Subcutaneous abdominal adipose tissue (tissue), 5 donors: ENCODE data around the gene CIAO2B.

Experiments
- H3K27ac ChIP-seq: one replicate; pipeline ENCODE4 v1.7.0; 2013; ENCODE audit warnings: low read depth, mild to moderate bottlenecking, inconsistent platforms, low read length, moderate library complexity
- H3K27me3 ChIP-seq, 5 donors: one replicate each; pipeline ENCODE4 v1.7.0; 2013; ENCODE audit warnings: low read length in 5 of 5, inconsistent platforms in 1 of 5; ENCODE audit not compliant: control insufficient read depth in 5 of 5, insufficient read depth in 4 of 5
- H3K36me3 ChIP-seq, 5 donors: one replicate each; pipeline ENCODE4 v1.7.0; 2013; ENCODE audit warnings: low read length in 5 of 5; ENCODE audit not compliant: control insufficient read depth in 5 of 5, insufficient read depth in 5 of 5
- H3K4me1 ChIP-seq, 5 donors: one replicate each; pipeline ENCODE4 v1.7.0; 2013; ENCODE audit warnings: low read length in 5 of 5, mild to moderate bottlenecking in 3 of 5, moderate library complexity in 1 of 5; ENCODE audit not compliant: control insufficient read depth in 5 of 5, insufficient read depth in 5 of 5
- H3K4me3 ChIP-seq, 5 donors: one replicate each; pipeline ENCODE4 v1.7.0; 2013; ENCODE audit warnings: low read length in 5 of 5, low read depth in 1 of 5
- H3K9ac ChIP-seq, 5 donors: one replicate each; pipeline ENCODE4 v1.7.0; 2013; ENCODE audit warnings: low read length in 5 of 5, mild to moderate bottlenecking in 4 of 5, moderate library complexity in 3 of 5
- H3K9me3 ChIP-seq, 5 donors: one replicate each; pipeline ENCODE4 v1.7.0; 2013; ENCODE audit warnings: low read length in 5 of 5; ENCODE audit not compliant: control insufficient read depth in 5 of 5
- donor health status: healthy.
- donor health status: healthy.
- donor health status: healthy.
- donor health status: healthy.
- donor health status: healthy.

CIAO2B gene

GRCh38 chr16:66915041-66915440 is 19.2 kb downstream of the CIAO2B start:
- Histone ChIP-seq H3K36me3 (no peaks in the 10 kb centered on the region), H3K9me3 (no peaks in the 10 kb centered on the region), H3K27me3 (peaks cover 0 to 40% (median 28%) of the 10 kb centered on the region in 5 donors), H3K9ac (no peak overlapping the region), H3K27ac (no peak overlapping the region), H3K4me1 (no peaks in the 10 kb centered on the region), H3K4me3 (no peak overlapping the region)

GRCh38 chr16:66914541-66914940 is 19.7 kb downstream of the CIAO2B start:
- H3K27me3 ChIP-seq: peaks cover 0 to 35% (median 27%) of the 10 kb centered on the region in 5 donors
- H3K4me3 ChIP-seq: no peak overlapping the region
- H3K9ac ChIP-seq: no peak overlapping the region
- H3K27ac ChIP-seq: no peak overlapping the region
- H3K9me3 ChIP-seq: no peaks in the 10 kb centered on the region
- H3K36me3 ChIP-seq: no peaks in the 10 kb centered on the region
- peaks cover 0 to 1% (median 0%) of the 10 kb centered on the region in 5 donors for H3K4me1 ChIP-seq

- no peak overlapping the region for H3K9ac ChIP-seq
- peaks cover 0 to 28% (median 25%) of the 10 kb centered on the region in 5 donors for H3K27me3 ChIP-seq
Measured at GRCh38 chr16:66913711-66914110, 20.5 kb downstream of the CIAO2B start.

GRCh38 chr16:66913081-66913480 is 21.1 kb downstream of the CIAO2B start:
- no peaks in the 10 kb centered on the region for H3K36me3 ChIP-seq
- H3K4me3 ChIP-seq: no peak overlapping the region
- H3K9me3 ChIP-seq: no peaks in the 10 kb centered on the region
- H3K9ac ChIP-seq: no peak overlapping the region
- H3K27ac ChIP-seq: no peak overlapping the region
- H3K27me3 ChIP-seq: peaks cover 0 to 25% (median 22%) of the 10 kb centered on the region in 5 donors
- H3K4me1 ChIP-seq: peaks cover 0 to 1% (median 0%) of the 10 kb centered on the region in 5 donors

More at GRCh38 chr16:66913711-66914110, 20.5 kb downstream of the CIAO2B start:
- Histone ChIP-seq H3K4me3 (no peak overlapping the region), H3K36me3 (no peaks in the 10 kb centered on the region), H3K9me3 (no peaks in the 10 kb centered on the region), H3K27ac (no peak overlapping the region), H3K4me1 (peaks cover 0 to 1% (median 0%) of the 10 kb centered on the region in 5 donors)

- Histone ChIP-seq H3K4me1 (peaks cover 0 to 1% (median 0%) of the 10 kb centered on the region in 5 donors), H3K36me3 (no peaks in the 10 kb centered on the region), H3K4me3 (no peak overlapping the region), H3K9ac (no peak overlapping the region), H3K27me3 (peaks cover 0 to 25% (median 17%) of the 10 kb centered on the region in 5 donors), H3K27ac (no peak overlapping the region), H3K9me3 (no peaks in the 10 kb centered on the region)
Measured at GRCh38 chr16:66911801-66912200, 22.4 kb downstream of the CIAO2B start.

- peaks cover 0 to 25% (median 16%) of the 10 kb centered on the region in 5 donors for H3K27me3 ChIP-seq
- no peaks in the 10 kb centered on the region for H3K9me3 ChIP-seq
- peaks cover 0 to 1% (median 0%) of the 10 kb centered on the region in 5 donors for H3K4me1 ChIP-seq
- H3K27ac ChIP-seq: no peak overlapping the region
- no peaks in the 10 kb centered on the region for H3K36me3 ChIP-seq
- H3K4me3 ChIP-seq: no peak overlapping the region
- H3K9ac ChIP-seq: no peak overlapping the region
Measured at GRCh38 chr16:66911112-66911511, 23.1 kb downstream of the CIAO2B start.

- Histone ChIP-seq H3K36me3 (no peaks in the 10 kb centered on the region), H3K27me3 (peaks cover 0 to 25% (median 13%) of the 10 kb centered on the region in 5 donors), H3K27ac (no peak overlapping the region), H3K9ac (no peak overlapping the region), H3K4me3 (no peak overlapping the region), H3K9me3 (no peaks in the 10 kb centered on the region), H3K4me1 (peaks cover 0 to 1% (median 0%) of the 10 kb centered on the region in 5 donors)
Measured at GRCh38 chr16:66910175-66910940, 23.8 kb downstream of the CIAO2B start.

- H3K9ac ChIP-seq: no peak overlapping the region
- no peak overlapping the region for H3K4me3 ChIP-seq
- peaks cover 0 to 20% (median 7%) of the 10 kb centered on the region in 5 donors for H3K27me3 ChIP-seq
- H3K4me1 ChIP-seq: peaks cover 0 to 1% (median 0%) of the 10 kb centered on the region in 5 donors
- H3K36me3 ChIP-seq: no peaks in the 10 kb centered on the region
- no peaks in the 10 kb centered on the region for H3K9me3 ChIP-seq
- H3K27ac ChIP-seq: no peak overlapping the region
Measured at GRCh38 chr16:66908762-66909559, 25.2 kb downstream of the CIAO2B start.

GRCh38 chr16:66908116-66908515 is 26.1 kb downstream of the CIAO2B start:
- Histone ChIP-seq H3K36me3 (no peaks in the 10 kb centered on the region), H3K27ac (no peak overlapping the region)

More at GRCh38 chr16:66908116-66908515, 26.1 kb downstream of the CIAO2B start:
- Histone ChIP-seq H3K4me3 (no peak overlapping the region), H3K9me3 (no peaks in the 10 kb centered on the region), H3K4me1 (peaks cover 0 to 1% (median 0%) of the 10 kb centered on the region in 5 donors), H3K9ac (no peak overlapping the region), H3K27me3 (peaks cover 0 to 18% (median 7%) of the 10 kb centered on the region in 5 donors)
